Fibroblast of lung (primary cell): Measurements from ENCODE around the gene EDEM2.

Experiments used
- CTCF ChIP-seq, 2 donors: IDR thresholded peaks in 1 of 2; conservative IDR thresholded peaks in 1 of 2; 1 replicate in 1 of 2; 2 replicates in 1 of 2; pipeline ENCODE4 v1.5.1; 2011 to 2012; ENCODE audit warnings: low read length in 2 of 2, control low read depth in 1 of 2, inconsistent platforms in 1 of 2, low read depth in 1 of 2, mild to moderate bottlenecking in 1 of 2
- EZH2 ChIP-seq: IDR thresholded peaks from 2 replicates; pipeline ENCODE4 v1.5.1; 2012; ENCODE audit warnings: low read length, control low read depth, mild to moderate bottlenecking; ENCODE audit errors: missing control alignments

GRCh38 chr20:35129647-35130069 lies 17.5 kb downstream of the EDEM2 start:
- no peak for TF ChIP-seq CTCF (conservative IDR thresholded peaks at IDR 0.05 in 1 of 2, IDR thresholded peaks at IDR 0.05 in 1 of 2; ENCODE audit: low read depth in 1 of 2, low read length in 2 of 2)
- TF ChIP-seq EZH2 = no peak
